ENCODE data around the gene NFIA. TPM values are rescaled to one million over a fixed set of nuclear protein-coding genes. Genes with fewer than 3 reads are reported as not detected.

The NFIA gene
- total RNA-seq, 1 experiment from 2014 or later, result 20.9 TPM

- no TSS peak for BruUV-seq (replicated peaks)
- H3K9me3 ChIP-seq (ENCODE audit: control insufficient read depth, insufficient read depth, low read depth, low read length), result no peaks in the 10 kb centered on the region
- DNase-seq (ENCODE audit: low read depth, low spot score), result no peak
- peaks cover 19% of the 10 kb centered on the region for H3K4me1 ChIP-seq (ENCODE audit: control insufficient read depth, insufficient read depth, low read length)
- ChIA-PET POLR2A (no interaction called here), CTCF (no interaction called here)
- intact Hi-C loops (cut with micrococcal nuclease; ENCODE audit: unreplicated experiment) (loop anchor here (5.0 to 10.0 kb wide), 3 partner anchors 122 to 278 kb away; partner anchors contain the start of gene NFIA), in situ Hi-C loops (cut with HindIII; ENCODE audit: low pct_unique_long_range_greater_than_20kb, low sequenced_read_pairs) (no loop called here)
- ATAC-seq, result no peak
- H3K4me3 ChIP-seq (ENCODE audit: low read depth in 2 of 2, low read length in 2 of 2), result no peak overlapping the region
- TF ChIP-seq SIN3A (IDR thresholded peaks at IDR 0.05; ENCODE audit: borderline replicate concordance, insufficient read depth, low read depth, low read length), result no peak
- no peak for TF ChIP-seq POLR2AphosphoS5 (IDR thresholded peaks at IDR 0.05; ENCODE audit: low read depth, low read length)
- no peak for TF ChIP-seq TCF7L2 (IDR thresholded peaks at IDR 0.05; ENCODE audit: low read depth, low read length)
- TF ChIP-seq, protein P1, sequence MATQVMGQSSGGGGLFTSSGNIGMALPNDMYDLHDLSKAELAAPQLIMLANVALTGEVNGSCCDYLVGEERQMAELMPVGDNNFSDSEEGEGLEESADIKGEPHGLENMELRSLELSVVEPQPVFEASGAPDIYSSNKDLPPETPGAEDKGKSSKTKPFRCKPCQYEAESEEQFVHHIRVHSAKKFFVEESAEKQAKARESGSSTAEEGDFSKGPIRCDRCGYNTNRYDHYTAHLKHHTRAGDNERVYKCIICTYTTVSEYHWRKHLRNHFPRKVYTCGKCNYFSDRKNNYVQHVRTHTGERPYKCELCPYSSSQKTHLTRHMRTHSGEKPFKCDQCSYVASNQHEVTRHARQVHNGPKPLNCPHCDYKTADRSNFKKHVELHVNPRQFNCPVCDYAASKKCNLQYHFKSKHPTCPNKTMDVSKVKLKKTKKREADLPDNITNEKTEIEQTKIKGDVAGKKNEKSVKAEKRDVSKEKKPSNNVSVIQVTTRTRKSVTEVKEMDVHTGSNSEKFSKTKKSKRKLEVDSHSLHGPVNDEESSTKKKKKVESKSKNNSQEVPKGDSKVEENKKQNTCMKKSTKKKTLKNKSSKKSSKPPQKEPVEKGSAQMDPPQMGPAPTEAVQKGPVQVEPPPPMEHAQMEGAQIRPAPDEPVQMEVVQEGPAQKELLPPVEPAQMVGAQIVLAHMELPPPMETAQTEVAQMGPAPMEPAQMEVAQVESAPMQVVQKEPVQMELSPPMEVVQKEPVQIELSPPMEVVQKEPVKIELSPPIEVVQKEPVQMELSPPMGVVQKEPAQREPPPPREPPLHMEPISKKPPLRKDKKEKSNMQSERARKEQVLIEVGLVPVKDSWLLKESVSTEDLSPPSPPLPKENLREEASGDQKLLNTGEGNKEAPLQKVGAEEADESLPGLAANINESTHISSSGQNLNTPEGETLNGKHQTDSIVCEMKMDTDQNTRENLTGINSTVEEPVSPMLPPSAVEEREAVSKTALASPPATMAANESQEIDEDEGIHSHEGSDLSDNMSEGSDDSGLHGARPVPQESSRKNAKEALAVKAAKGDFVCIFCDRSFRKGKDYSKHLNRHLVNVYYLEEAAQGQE (IDR thresholded peaks at IDR 0.05; ENCODE audit: insufficient read depth in 1 of 2, low read depth in 2 of 2, low read length in 1 of 2), result no peak
- TF ChIP-seq, protein P2, sequence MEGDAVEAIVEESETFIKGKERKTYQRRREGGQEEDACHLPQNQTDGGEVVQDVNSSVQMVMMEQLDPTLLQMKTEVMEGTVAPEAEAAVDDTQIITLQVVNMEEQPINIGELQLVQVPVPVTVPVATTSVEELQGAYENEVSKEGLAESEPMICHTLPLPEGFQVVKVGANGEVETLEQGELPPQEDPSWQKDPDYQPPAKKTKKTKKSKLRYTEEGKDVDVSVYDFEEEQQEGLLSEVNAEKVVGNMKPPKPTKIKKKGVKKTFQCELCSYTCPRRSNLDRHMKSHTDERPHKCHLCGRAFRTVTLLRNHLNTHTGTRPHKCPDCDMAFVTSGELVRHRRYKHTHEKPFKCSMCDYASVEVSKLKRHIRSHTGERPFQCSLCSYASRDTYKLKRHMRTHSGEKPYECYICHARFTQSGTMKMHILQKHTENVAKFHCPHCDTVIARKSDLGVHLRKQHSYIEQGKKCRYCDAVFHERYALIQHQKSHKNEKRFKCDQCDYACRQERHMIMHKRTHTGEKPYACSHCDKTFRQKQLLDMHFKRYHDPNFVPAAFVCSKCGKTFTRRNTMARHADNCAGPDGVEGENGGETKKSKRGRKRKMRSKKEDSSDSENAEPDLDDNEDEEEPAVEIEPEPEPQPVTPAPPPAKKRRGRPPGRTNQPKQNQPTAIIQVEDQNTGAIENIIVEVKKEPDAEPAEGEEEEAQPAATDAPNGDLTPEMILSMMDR (IDR thresholded peaks at IDR 0.05), result no peak
- H3K27ac ChIP-seq (ENCODE audit: low read length), result no peak overlapping the region
- no peaks in the 10 kb centered on the region for H3K27me3 ChIP-seq (ENCODE audit: control insufficient read depth, insufficient read depth, low read length)
- H3K36me3 ChIP-seq (ENCODE audit: control insufficient read depth, insufficient read depth, low read length), result no peaks in the 10 kb centered on the region
Measured at GRCh38 chr1:61334718-61335589, 252.6 kb downstream of the NFIA start.

- Histone ChIP-seq H3K4me3 (ENCODE audit: low read depth in 2 of 2, low read length in 2 of 2) (no peak overlapping the region), H3K27me3 (ENCODE audit: control insufficient read depth, insufficient read depth, low read length) (no peaks in the 10 kb centered on the region), H3K27ac (ENCODE audit: low read length) (peak overlapping the region; percentile 64), H3K4me1 (ENCODE audit: control insufficient read depth, insufficient read depth, low read length) (peaks cover 19% of the 10 kb centered on the region), H3K9me3 (ENCODE audit: control insufficient read depth, insufficient read depth, low read depth, low read length) (no peaks in the 10 kb centered on the region), H3K36me3 (ENCODE audit: control insufficient read depth, insufficient read depth, low read length) (no peaks in the 10 kb centered on the region)
- ATAC-seq (no peak), DNase-seq (ENCODE audit: low read depth, low spot score) (no peak)
- TF ChIP-seq, protein P2 (IDR thresholded peaks at IDR 0.05), result peak; percentile 46
- TF ChIP-seq, protein P1 (IDR thresholded peaks at IDR 0.05; ENCODE audit: insufficient read depth in 1 of 2, low read depth in 2 of 2, low read length in 1 of 2), result no peak
- intact Hi-C loops (cut with micrococcal nuclease; ENCODE audit: unreplicated experiment) (loop anchor here (5.0 to 10.0 kb wide), 3 partner anchors 120 to 280 kb away; partner anchors contain the start of gene NFIA), in situ Hi-C loops (cut with HindIII; ENCODE audit: low pct_unique_long_range_greater_than_20kb, low sequenced_read_pairs) (no loop called here)
- BruUV-seq (replicated peaks), result no TSS peak
- ChIA-PET POLR2A (interaction anchor here (0.5 kb wide), 1 partner anchor 614 kb away, joined by 7 read pairs; no protein-coding TSS in a partner anchor), CTCF (interaction anchor here (0.6 to 1.4 kb wide), 4 partner anchors 101 to 287 kb away, joined by 3 to 9 read pairs (median 5); no protein-coding TSS in a partner anchor)
Measured at GRCh38 chr1:61337037-61337436, 254.7 kb downstream of the NFIA start.

Data from Panc1 (cell line).